ENCODE results near the gene GIMAP8. TPM values are rescaled to one million over a fixed set of nuclear protein-coding genes. Genes with fewer than 3 reads are reported as not detected.

Gene GIMAP8
- total and polyA plus RNA-seq, 12 donors, result 13.4 to 39.4 (median 17.9) TPM

GRCh38 chr7:150412016-150412415, 38.4 kb upstream of the GIMAP8 start:
- H3K27me3 ChIP-seq, result no peaks in the 10 kb centered on the region
- intact Hi-C loops (cut with DNase I), result loop anchor here in 1 of 10 donors (5.0 kb wide), 1 partner anchor 50 kb away; no protein-coding TSS in a partner anchor
- peaks cover 0 to 7% (median under 1%) of the 10 kb centered on the region in 9 donors for H3K4me1 ChIP-seq
- no peak for TF ChIP-seq CTCF (IDR thresholded peaks at IDR 0.05)
- no peaks in the 10 kb centered on the region for H3K9me3 ChIP-seq
- no peak for ATAC-seq
- H3K36me3 ChIP-seq, result peaks cover 0 to 17% (median 0%) of the 10 kb centered on the region in 9 donors
- H3K27ac ChIP-seq, result no peak overlapping the region
- DNase-seq, result no peak
- 95 to 96% methylated on average over 11 of the region's 11 CpGs for WGBS, 2 donors
- no peak overlapping the region for H3K4me3 ChIP-seq

GRCh38 chr7:150412518-150413488, 37.6 kb upstream of the GIMAP8 start:
- WGBS, 2 donors, result 81 to 90% methylated on average over 37 of the region's 37 CpGs

GRCh38 chr7:150413640-150414081, 36.8 kb upstream of the GIMAP8 start:
- no peaks in the 10 kb centered on the region for H3K4me1 ChIP-seq
- no peak for TF ChIP-seq CTCF (IDR thresholded peaks at IDR 0.05)
- no peak for DNase-seq
- H3K27me3 ChIP-seq, result no peaks in the 10 kb centered on the region
- no peaks in the 10 kb centered on the region for H3K9me3 ChIP-seq
- ATAC-seq, result no peak
- intact Hi-C loops (cut with DNase I), result loop anchor here in 1 of 10 donors (5.0 kb wide), 1 partner anchor 51 kb away; no protein-coding TSS in a partner anchor
- WGBS, 2 donors, result 87 to 89% methylated on average over 11 of the region's 11 CpGs
- H3K27ac ChIP-seq, result no peak overlapping the region
- peaks cover 0 to 14% (median 0%) of the 10 kb centered on the region in 9 donors for H3K36me3 ChIP-seq
- H3K4me3 ChIP-seq, result no peak overlapping the region

More at GRCh38 chr7:150412518-150413488, 37.6 kb upstream of the GIMAP8 start:
- H3K27me3 ChIP-seq, result no peaks in the 10 kb centered on the region
- DNase-seq (no peak), ATAC-seq (no peak)
- intact Hi-C loops (cut with DNase I), result loop anchor here in 1 of 10 donors (5.0 kb wide), 1 partner anchor 51 kb away; no protein-coding TSS in a partner anchor
- TF ChIP-seq CTCF (IDR thresholded peaks at IDR 0.05), result no peak
- no peak overlapping the region for H3K4me3 ChIP-seq
- H3K4me1 ChIP-seq, result no peaks in the 10 kb centered on the region
- H3K36me3 ChIP-seq, result peaks cover 0 to 17% (median 0%) of the 10 kb centered on the region in 9 donors
- no peak overlapping the region for H3K27ac ChIP-seq
- H3K9me3 ChIP-seq, result no peaks in the 10 kb centered on the region
